Measurements from ENCODE around the gene COPZ1. TPM values are rescaled to one million over a fixed set of nuclear protein-coding genes. Genes with fewer than 3 reads are reported as not detected.
A peak's percentile ranks its signal among the peaks of the same experiment; 100 is the strongest.

Gene COPZ1
- total RNA-seq, 1 donor: 104 TPM

DNA sequence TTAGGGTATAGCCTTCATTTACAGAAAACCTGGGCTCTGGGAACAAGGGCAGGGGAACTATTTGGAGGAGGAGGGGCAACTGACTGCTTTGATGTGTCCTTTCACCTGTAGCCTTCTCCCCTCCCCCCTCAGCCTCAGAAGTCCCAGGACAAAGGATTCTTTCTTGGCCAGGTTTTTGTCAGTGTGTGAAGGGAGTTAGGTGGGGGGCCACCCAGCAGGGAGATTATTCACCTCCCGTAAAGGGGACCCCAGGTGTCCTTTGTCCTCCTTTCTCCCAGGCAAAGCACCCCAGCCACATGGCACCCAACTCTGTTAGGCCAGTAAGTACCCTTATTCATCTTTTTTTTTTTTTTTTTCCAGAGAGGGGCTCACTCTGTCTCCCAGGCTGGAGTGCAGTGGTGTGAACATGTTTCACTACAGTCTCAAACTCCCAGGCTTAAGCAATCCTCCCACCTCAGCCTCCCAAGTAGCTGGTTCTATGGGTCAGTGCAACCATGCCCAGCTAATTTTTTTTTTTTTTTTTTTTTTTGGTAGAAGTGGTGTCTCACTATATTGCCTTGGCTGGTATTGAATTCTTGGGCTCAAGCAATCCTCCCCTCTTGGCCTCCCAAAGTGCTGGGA, 23.4 kb upstream of the COPZ1 start:
- Histone ChIP-seq H3K4me1 (ENCODE audit: insufficient read depth, low read length) (peaks cover 29% of the 10 kb centered on the region), H3K36me3 (ENCODE audit: insufficient read depth, low read length) (no peaks in the 10 kb centered on the region), H3K27me3 (ENCODE audit: insufficient read depth, low read length) (peaks cover 17% of the 10 kb centered on the region), H3K4me2 (ENCODE audit: insufficient read depth, low read length) (peak overlapping the region; percentile 81), H4K20me1 (ENCODE audit: insufficient read depth, low read length) (peaks cover 3% of the 10 kb centered on the region), H3K27ac (ENCODE audit: low read depth, low read length) (no peak overlapping the region), H3K4me3 (ENCODE audit: insufficient read depth, low read length) (no peak overlapping the region), H2AFZ (ENCODE audit: low read length) (no peak overlapping the region), H3K9me3 (ENCODE audit: low read depth, low read length) (no peaks in the 10 kb centered on the region), H3K79me2 (ENCODE audit: insufficient read depth, low read length) (no peaks in the 10 kb centered on the region)
- no peak for TF ChIP-seq CTCF (IDR thresholded peaks at IDR 0.05; ENCODE audit: extremely low read depth, low read depth, low read length)
- DNase-seq (ENCODE audit: insufficient read length, low spot score, missing footprints): peak; percentile 9

DNA sequence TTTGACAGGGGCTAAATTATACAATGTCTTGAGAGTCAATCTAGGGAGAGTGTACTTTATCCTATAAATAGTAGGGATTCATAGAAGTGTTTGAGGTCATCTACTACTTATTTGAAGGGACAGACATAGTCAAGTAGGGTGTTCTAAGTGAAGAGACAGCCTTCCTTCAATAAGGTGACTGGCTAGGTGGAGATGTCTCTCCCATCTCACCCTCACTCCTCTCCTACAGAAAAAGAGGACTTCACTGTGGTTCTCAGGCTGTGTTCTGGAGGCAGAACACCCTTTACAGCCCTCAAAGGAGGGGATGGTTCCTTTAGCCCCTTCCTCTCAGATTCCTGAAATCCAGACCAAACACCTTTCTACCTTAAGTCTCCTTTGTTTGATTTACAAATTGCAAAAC, 21.3 kb upstream of the COPZ1 start:
- no peaks in the 10 kb centered on the region for H3K36me3 ChIP-seq (ENCODE audit: insufficient read depth, low read length)
- no peak overlapping the region for H3K27ac ChIP-seq (ENCODE audit: low read depth, low read length)
- no peak for TF ChIP-seq CTCF (IDR thresholded peaks at IDR 0.05; ENCODE audit: extremely low read depth, low read depth, low read length)
- H3K79me2 ChIP-seq (ENCODE audit: insufficient read depth, low read length): no peaks in the 10 kb centered on the region
- H3K4me1 ChIP-seq (ENCODE audit: insufficient read depth, low read length): peaks cover 29% of the 10 kb centered on the region
- H3K27me3 ChIP-seq (ENCODE audit: insufficient read depth, low read length): peaks cover 17% of the 10 kb centered on the region
- no peaks in the 10 kb centered on the region for H3K9me3 ChIP-seq (ENCODE audit: low read depth, low read length)
- H3K4me3 ChIP-seq (ENCODE audit: insufficient read depth, low read length): no peak overlapping the region
- H4K20me1 ChIP-seq (ENCODE audit: insufficient read depth, low read length): peaks cover 3% of the 10 kb centered on the region
- peak; percentile 8 for DNase-seq (ENCODE audit: insufficient read length, low spot score, missing footprints)
- no peak overlapping the region for H2AFZ ChIP-seq (ENCODE audit: low read length)
- H3K4me2 ChIP-seq (ENCODE audit: insufficient read depth, low read length): no peak overlapping the region

GRCh38 chr12:54304187-54304810, 20.6 kb upstream of the COPZ1 start:
- peak overlapping the region; percentile 43 for H3K4me2 ChIP-seq (ENCODE audit: insufficient read depth, low read length)
- H3K9me3 ChIP-seq (ENCODE audit: low read depth, low read length): no peaks in the 10 kb centered on the region
- no peak overlapping the region for H3K4me3 ChIP-seq (ENCODE audit: insufficient read depth, low read length)
- H3K27me3 ChIP-seq (ENCODE audit: insufficient read depth, low read length): peaks cover 14% of the 10 kb centered on the region
- no peak for TF ChIP-seq CTCF (IDR thresholded peaks at IDR 0.05; ENCODE audit: extremely low read depth, low read depth, low read length)
- no peaks in the 10 kb centered on the region for H4K20me1 ChIP-seq (ENCODE audit: insufficient read depth, low read length)
- peaks cover 29% of the 10 kb centered on the region for H3K4me1 ChIP-seq (ENCODE audit: insufficient read depth, low read length)
- peak; percentile 86 for DNase-seq (ENCODE audit: insufficient read length, low spot score, missing footprints)
- H3K27ac ChIP-seq (ENCODE audit: low read depth, low read length): no peak overlapping the region
- H2AFZ ChIP-seq (ENCODE audit: low read length): no peak overlapping the region
- H3K79me2 ChIP-seq (ENCODE audit: insufficient read depth, low read length): no peaks in the 10 kb centered on the region
- H3K36me3 ChIP-seq (ENCODE audit: insufficient read depth, low read length): no peaks in the 10 kb centered on the region

DNA sequence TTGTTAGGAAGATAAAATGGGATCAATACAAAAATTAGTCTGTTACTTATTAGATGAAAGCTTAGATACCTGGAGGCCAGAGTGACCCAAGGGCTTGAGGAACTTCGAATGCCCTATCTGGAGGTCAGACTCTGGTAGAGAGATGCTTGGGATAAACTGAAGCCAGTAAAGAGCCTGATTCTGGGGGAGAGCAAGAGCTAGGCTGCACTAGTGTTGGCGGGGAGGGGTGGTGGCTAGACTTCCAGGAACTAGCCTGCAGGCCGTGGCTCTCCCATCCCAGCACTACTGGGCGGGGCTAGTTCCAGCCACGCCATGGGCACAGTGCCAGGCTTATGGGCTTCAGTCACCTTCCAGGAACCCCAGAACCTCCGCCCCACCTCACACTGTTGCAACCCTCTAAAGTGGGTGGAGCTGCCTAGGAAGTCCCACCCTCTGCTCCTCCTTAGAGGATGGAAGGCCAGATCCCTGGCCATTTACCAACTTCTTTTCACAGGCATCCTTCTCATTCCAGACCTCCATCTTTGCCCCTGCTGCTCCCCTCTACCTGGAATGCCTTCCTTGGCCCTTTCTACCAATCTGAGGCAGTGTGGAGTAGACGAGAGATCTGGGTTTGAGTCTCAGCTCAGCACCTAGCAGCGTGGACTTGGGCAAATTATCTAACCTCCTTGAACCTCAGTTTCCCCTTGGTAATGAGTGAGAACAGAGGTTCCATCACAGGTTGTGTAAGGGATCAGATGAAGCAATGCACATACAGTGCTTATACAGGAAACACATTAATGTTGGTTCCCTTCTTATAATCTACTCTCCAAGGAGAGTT, 17.8 kb upstream of the COPZ1 start:
- peaks cover 9% of the 10 kb centered on the region for H3K4me1 ChIP-seq (ENCODE audit: insufficient read depth, low read length)
- no peaks in the 10 kb centered on the region for H3K9me3 ChIP-seq (ENCODE audit: low read depth, low read length)
- H3K27ac ChIP-seq (ENCODE audit: low read depth, low read length): no peak overlapping the region
- H3K4me3 ChIP-seq (ENCODE audit: insufficient read depth, low read length): no peak overlapping the region
- no peaks in the 10 kb centered on the region for H3K36me3 ChIP-seq (ENCODE audit: insufficient read depth, low read length)
- no peak overlapping the region for H3K4me2 ChIP-seq (ENCODE audit: insufficient read depth, low read length)
- DNase-seq (ENCODE audit: insufficient read length, low spot score, missing footprints): peak; percentile 69
- TF ChIP-seq CTCF (IDR thresholded peaks at IDR 0.05; ENCODE audit: extremely low read depth, low read depth, low read length): no peak
- no peak overlapping the region for H2AFZ ChIP-seq (ENCODE audit: low read length)
- peaks cover 11% of the 10 kb centered on the region for H3K27me3 ChIP-seq (ENCODE audit: insufficient read depth, low read length)
- H3K79me2 ChIP-seq (ENCODE audit: insufficient read depth, low read length): no peaks in the 10 kb centered on the region
- no peaks in the 10 kb centered on the region for H4K20me1 ChIP-seq (ENCODE audit: insufficient read depth, low read length)

All from osteoblast (primary cell).